ENCODE results near the gene TSC22D3.
"Not testable (repeated sequence)": the region's sequence is repeated elsewhere in the genome, so short reads cannot be mapped to it uniquely, and the experiment has no call there.

TSC22D3 gene

GRCh38 chrX:107712231-107713202, 63.1 kb downstream of the TSC22D3 start:
- FAIRE-seq: no peak

GRCh38 chrX:107711521-107712181, 63.9 kb downstream of the TSC22D3 start:
- FAIRE-seq (no peak), DNase-seq (ENCODE audit: low spot score) (no peak)

More at GRCh38 chrX:107712231-107713202, 63.1 kb downstream of the TSC22D3 start:
- DNase-seq (ENCODE audit: low spot score): no peak

- FAIRE-seq (no peak), DNase-seq (ENCODE audit: low spot score) (no peak)
Measured at GRCh38 chrX:107710617-107711391, 64.8 kb downstream of the TSC22D3 start.

GRCh38 chrX:107709266-107709806, 66.3 kb downstream of the TSC22D3 start:
- FAIRE-seq: no peak

GRCh38 chrX:107708762-107709161, 66.8 kb downstream of the TSC22D3 start:
- FAIRE-seq: no peak
- DNase-seq (ENCODE audit: low spot score): no peak

More at GRCh38 chrX:107709266-107709806, 66.3 kb downstream of the TSC22D3 start:
- no peak for DNase-seq (ENCODE audit: low spot score)

- DNase-seq (ENCODE audit: low spot score): no peak
- FAIRE-seq: no peak
Measured at GRCh38 chrX:107707866-107708265, 67.7 kb downstream of the TSC22D3 start.

- DNase-seq (ENCODE audit: low spot score) (no peak), FAIRE-seq (no peak)
Measured at GRCh38 chrX:107706309-107706708, 69.3 kb downstream of the TSC22D3 start.

GRCh38 chrX:107704587-107704986, 71.0 kb downstream of the TSC22D3 start:
- DNase-seq (ENCODE audit: low spot score) (no peak), FAIRE-seq (no peak)

GRCh38 chrX:107704181-107704580, 71.4 kb downstream of the TSC22D3 start:
- FAIRE-seq: no peak
- no peak for DNase-seq (ENCODE audit: low spot score)

- no peak for FAIRE-seq
Measured at GRCh38 chrX:107701493-107702121, 74.0 kb downstream of the TSC22D3 start.

GRCh38 chrX:107700790-107701189, 74.8 kb downstream of the TSC22D3 start:
- no peak for FAIRE-seq
- DNase-seq (ENCODE audit: low spot score): no peak

More at GRCh38 chrX:107701493-107702121, 74.0 kb downstream of the TSC22D3 start:
- no peak for DNase-seq (ENCODE audit: low spot score)

GRCh38 chrX:107700317-107700774, 75.2 kb downstream of the TSC22D3 start:
- DNase-seq (ENCODE audit: low spot score): no peak
- no peak for FAIRE-seq

- DNase-seq (ENCODE audit: low spot score): no peak
- no peak for FAIRE-seq
Measured at GRCh38 chrX:107699616-107700015, 76.0 kb downstream of the TSC22D3 start.

- FAIRE-seq (no peak), DNase-seq (ENCODE audit: low spot score) (no peak)
Measured at GRCh38 chrX:107691024-107691448, 84.6 kb downstream of the TSC22D3 start.

- FAIRE-seq (no peak), DNase-seq (ENCODE audit: low spot score) (no peak)
Measured at GRCh38 chrX:107687445-107687844, 88.1 kb downstream of the TSC22D3 start.

GRCh38 chrX:107686792-107687191, 88.8 kb downstream of the TSC22D3 start:
- no peak for FAIRE-seq

GRCh38 chrX:107686026-107686425, 89.6 kb downstream of the TSC22D3 start:
- DNase-seq (ENCODE audit: low spot score) (no peak), FAIRE-seq (no peak)

More at GRCh38 chrX:107686792-107687191, 88.8 kb downstream of the TSC22D3 start:
- DNase-seq (ENCODE audit: low spot score): no peak

GRCh38 chrX:107685586-107685985, 90.0 kb downstream of the TSC22D3 start:
- FAIRE-seq; DNase-seq (ENCODE audit: low spot score): not testable (repeated sequence)

- DNase-seq (ENCODE audit: low spot score) (no peak), FAIRE-seq (no peak)
Measured at GRCh38 chrX:107684956-107685385, 90.6 kb downstream of the TSC22D3 start.

- no peak for FAIRE-seq
- no peak for DNase-seq (ENCODE audit: low spot score)
Measured at GRCh38 chrX:107683931-107684330, 91.7 kb downstream of the TSC22D3 start.
